IPS-18a (cell line): ENCODE measurements around the gene NRARP.

Source experiments
- H3K27ac ChIP-seq: one replicate; pipeline ENCODE4 v1.5.1; 2013; ENCODE audit warnings: low read length
- H3K27me3 ChIP-seq: one replicate; pipeline ENCODE4 v1.6.1; 2013; ENCODE audit warnings: mild to moderate bottlenecking, low read length; ENCODE audit not compliant: control insufficient read depth, insufficient read depth
- H3K36me3 ChIP-seq: one replicate; pipeline ENCODE4 v1.6.1; 2013; ENCODE audit warnings: low read depth, low read length; ENCODE audit not compliant: control insufficient read depth
- H3K4me1 ChIP-seq: one replicate; pipeline ENCODE4 v1.6.1; 2013; ENCODE audit warnings: low read depth, low read length; ENCODE audit not compliant: control insufficient read depth
- H3K4me3 ChIP-seq: one replicate; pipeline ENCODE4 v1.5.1; 2013; ENCODE audit warnings: low read length
- H3K9ac ChIP-seq: one replicate; pipeline ENCODE4 v1.6.1; 2013; ENCODE audit warnings: mild to moderate bottlenecking, low read length, moderate library complexity
- H3K9me3 ChIP-seq: one replicate; pipeline ENCODE4 v1.6.1; 2013; ENCODE audit warnings: low read depth, low read length; ENCODE audit not compliant: control insufficient read depth

Gene NRARP

DNA sequence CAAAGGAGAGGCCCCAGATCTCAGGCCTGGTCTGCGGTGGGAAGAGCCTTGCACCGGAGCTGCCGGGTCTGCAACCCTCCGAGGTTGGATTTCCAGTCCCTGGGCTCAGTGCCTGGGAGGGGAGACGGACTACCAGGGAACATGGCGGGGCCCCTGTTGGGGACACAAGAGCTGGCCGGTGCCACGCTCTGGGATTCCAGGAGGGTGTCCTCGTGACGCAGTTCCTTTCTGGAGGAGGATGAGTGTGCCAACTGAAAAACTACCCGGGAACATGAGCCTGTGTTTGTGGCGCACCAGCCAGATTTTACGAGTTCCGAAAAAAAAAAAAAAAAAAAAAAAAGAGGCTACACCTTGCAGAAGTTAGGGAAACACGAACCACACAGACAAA, 9.0 kb downstream of the NRARP start:
- Histone ChIP-seq H3K27me3 (peaks cover 44% of the 10 kb centered on the region), H3K27ac (no peak overlapping the region), H3K9me3 (no peaks in the 10 kb centered on the region), H3K36me3 (no peaks in the 10 kb centered on the region), H3K4me3 (no peak overlapping the region), H3K9ac (no peak overlapping the region), H3K4me1 (peaks cover 13% of the 10 kb centered on the region)

DNA sequence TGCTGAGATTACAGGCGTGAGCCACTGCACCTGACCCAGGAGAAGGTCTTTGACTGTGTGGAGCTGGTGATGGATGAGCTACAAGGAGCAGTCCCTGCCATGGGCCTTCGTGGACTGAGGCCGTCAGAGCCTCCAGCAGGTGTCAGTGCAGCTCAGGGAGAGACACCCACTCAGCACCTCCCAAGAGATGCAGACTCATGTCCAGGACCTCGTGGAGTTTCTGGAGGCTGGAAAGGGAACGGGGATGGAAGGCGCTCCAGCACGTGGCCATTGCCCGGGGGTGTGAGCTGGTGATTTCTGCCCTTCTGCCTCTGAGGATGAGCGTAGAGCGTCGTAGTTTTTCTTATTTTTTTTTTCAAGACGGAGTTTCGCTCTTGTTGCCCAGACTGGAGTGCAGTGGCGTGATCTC, 15.1 kb downstream of the NRARP start:
- Histone ChIP-seq H3K27ac (no peak overlapping the region), H3K36me3 (no peaks in the 10 kb centered on the region), H3K4me3 (no peak overlapping the region), H3K9me3 (no peaks in the 10 kb centered on the region), H3K4me1 (no peaks in the 10 kb centered on the region), H3K9ac (no peak overlapping the region), H3K27me3 (peaks cover 10% of the 10 kb centered on the region)

DNA sequence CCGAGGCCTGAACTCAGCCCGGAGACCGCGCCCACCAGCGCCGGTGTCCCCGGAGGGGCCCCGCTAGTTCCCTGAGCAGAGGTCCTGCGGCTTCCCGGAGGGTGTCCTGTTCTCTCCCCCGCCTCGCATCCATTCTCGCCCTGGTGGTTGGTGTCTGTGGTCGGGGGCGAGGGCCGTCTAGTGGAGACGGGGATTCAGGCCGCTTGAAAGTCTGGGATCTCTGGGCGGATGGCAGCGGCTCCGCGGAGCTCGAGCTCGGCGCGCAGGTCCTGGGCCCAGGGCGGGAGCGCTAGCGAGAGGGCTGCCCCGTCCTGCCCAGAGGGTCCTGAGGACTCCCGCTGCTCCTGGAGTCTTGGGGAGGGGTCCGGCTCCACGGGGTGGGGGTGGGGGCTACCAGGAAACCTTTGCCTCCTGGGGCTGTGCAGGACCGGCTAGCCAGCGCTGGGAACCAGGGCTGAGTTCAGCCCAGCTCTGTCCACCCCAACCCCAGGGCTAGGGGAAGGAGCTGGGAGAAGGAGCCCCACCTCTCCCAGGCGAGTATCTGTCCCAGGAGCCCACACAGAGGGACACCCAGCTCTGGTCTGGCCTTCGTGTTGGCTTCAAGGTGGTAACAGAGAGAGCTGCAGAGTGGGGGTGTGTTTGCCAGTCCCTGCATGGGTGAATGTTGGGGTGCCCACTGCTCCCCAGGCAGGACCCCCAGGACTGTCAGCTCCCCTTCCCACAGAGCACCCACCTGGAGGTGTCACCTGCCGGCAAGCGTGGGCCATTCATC, 20.5 kb downstream of the NRARP start:
- Histone ChIP-seq H3K9me3 (no peaks in the 10 kb centered on the region), H3K4me3 (peak overlapping the region; percentile 59), H3K9ac (no peak overlapping the region), H3K36me3 (no peaks in the 10 kb centered on the region), H3K27me3 (peaks cover 52% of the 10 kb centered on the region), H3K4me1 (peaks cover 9% of the 10 kb centered on the region), H3K27ac (no peak overlapping the region)

DNA sequence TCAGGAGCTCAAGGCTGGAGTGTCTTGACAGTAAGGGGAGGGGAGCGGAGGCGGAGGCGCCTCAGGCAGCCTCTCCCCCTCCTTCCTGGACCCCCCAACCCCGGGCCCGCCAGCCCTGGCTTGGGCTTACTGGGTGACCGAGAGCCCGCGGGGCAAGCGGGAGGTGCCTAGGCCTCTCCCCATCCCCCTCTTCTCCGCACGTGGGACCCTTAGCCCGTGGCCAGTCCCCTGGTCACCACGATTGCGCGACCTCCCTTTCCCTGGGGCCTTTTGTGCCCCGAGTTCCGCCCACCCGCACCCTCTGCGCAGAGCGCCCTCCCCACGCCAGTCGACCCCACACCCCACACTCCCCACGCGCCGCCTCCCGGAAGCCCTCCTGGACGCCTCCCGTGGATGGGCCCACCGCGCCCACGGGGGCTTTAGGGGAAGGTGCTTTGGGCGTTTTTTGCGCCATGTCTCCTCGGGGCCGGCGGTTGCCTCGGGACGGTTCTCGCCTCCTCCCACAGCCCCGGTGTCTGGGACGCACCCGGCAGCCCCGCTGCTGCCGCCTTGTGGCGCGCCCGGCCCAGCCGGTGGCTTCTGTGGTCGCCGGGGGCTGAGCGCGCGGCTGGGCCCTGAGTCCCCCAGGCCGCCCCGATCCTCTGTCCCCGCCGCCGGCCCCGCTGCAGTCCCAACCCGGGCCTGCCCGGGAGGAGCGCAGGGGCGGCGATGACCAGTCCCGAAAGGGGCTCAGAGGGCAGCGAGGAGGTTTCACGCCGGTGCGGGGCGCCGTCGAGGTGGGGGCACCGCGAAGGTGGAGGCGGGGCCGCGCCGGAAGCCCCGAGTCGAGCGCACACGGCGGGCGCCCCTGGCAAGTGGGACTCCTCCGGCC, 21.4 kb downstream of the NRARP start:
- H3K4me1 ChIP-seq = peaks cover 12% of the 10 kb centered on the region
- H3K36me3 ChIP-seq = no peaks in the 10 kb centered on the region
- peaks cover 52% of the 10 kb centered on the region for H3K27me3 ChIP-seq
- H3K4me3 ChIP-seq = peak overlapping the region; percentile 59
- no peaks in the 10 kb centered on the region for H3K9me3 ChIP-seq
- H3K27ac ChIP-seq = no peak overlapping the region
- no peak overlapping the region for H3K9ac ChIP-seq

DNA sequence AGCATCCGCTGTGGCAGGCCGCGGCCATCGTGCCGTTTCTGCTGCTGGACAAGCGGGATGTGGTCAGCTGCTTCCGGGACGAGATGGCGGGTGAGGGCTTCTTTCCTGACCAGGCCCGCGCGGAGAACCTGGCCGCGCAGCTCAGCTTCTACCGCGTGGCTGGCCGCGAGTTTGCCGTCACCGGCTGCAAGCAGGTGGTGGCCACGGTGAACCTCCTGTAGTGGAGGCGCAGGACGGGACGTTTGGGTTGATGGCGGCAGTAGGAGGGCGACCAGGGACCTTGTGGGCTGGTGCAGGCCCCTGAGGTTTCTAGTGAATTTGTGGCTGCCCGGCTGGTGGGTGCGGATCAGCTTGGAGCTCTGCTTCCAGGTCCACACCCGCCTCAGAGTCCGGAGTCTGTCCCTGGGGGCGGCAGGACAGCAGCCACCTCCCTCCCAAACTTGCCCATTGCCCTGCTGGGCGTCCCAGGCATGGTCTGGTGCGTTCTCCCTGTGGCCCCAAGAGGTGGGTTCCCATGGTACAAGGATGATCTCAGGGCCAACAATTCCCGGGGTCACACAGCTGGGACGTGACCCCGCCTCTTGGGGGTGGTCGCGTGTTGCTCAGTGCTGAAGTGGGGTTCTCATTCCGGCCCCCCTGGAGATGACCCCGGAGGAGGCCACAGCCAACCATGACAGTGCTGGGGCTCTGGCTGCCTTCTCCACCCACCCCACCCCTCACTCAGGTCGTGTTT, 22.2 kb downstream of the NRARP start:
- H3K9ac ChIP-seq = no peak overlapping the region
- H3K27me3 ChIP-seq = peaks cover 52% of the 10 kb centered on the region
- no peaks in the 10 kb centered on the region for H3K36me3 ChIP-seq
- no peak overlapping the region for H3K27ac ChIP-seq
- H3K4me1 ChIP-seq = peaks cover 12% of the 10 kb centered on the region
- no peaks in the 10 kb centered on the region for H3K9me3 ChIP-seq
- H3K4me3 ChIP-seq = no peak overlapping the region

DNA sequence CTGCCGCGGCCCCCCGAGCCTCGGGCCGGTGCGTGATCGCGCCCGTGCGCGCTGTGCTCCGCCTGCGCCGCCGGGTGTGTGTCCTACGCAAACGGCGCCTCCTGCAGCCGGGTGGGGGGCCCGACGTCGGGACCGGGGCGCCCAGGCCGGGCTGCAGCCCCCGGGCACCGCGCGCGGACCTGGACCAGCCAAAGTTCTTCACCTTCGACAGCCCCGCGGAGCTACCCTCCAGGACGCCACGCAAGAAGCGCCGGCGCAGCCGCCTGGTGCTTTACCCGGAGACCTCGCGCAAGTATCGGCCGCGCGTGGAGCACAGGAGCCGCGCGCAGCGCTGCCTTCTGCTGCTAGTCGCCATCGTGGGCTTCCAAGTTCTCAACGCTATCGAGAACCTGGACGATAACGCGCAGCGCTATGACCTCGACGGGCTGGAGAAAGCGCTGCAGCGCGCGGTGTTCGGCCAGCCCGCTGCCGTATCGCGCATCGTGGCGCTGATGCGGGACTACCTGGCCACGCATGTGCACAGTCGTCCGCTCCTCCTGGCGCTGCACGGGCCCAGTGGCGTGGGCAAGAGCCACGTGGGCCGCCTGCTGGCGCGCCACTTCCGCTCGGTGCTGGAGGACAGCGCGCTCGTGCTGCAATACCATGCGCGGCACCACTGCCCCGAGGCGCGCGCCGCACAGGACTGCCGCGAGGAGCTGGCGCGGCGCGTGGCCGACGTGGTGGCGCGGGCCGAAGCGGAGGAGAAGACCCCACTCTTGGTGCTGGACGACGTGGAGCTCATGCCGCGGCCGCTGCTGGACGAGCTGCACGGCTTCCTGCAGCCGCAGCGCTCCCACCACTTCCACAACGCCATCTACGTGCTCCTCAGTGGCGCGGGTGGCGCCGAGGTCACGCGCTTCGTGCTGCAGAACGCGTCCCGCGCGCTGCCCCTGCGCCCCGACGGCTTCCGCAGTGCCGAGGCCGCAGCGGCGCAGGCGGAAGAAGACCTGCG, 23.1 kb downstream of the NRARP start:
- H3K9me3 ChIP-seq = no peaks in the 10 kb centered on the region
- H3K27ac ChIP-seq = no peak overlapping the region
- peak overlapping the region; percentile 50 for H3K4me3 ChIP-seq
- H3K9ac ChIP-seq = no peak overlapping the region
- no peaks in the 10 kb centered on the region for H3K36me3 ChIP-seq
- peaks cover 52% of the 10 kb centered on the region for H3K27me3 ChIP-seq
- peaks cover 12% of the 10 kb centered on the region for H3K4me1 ChIP-seq

DNA sequence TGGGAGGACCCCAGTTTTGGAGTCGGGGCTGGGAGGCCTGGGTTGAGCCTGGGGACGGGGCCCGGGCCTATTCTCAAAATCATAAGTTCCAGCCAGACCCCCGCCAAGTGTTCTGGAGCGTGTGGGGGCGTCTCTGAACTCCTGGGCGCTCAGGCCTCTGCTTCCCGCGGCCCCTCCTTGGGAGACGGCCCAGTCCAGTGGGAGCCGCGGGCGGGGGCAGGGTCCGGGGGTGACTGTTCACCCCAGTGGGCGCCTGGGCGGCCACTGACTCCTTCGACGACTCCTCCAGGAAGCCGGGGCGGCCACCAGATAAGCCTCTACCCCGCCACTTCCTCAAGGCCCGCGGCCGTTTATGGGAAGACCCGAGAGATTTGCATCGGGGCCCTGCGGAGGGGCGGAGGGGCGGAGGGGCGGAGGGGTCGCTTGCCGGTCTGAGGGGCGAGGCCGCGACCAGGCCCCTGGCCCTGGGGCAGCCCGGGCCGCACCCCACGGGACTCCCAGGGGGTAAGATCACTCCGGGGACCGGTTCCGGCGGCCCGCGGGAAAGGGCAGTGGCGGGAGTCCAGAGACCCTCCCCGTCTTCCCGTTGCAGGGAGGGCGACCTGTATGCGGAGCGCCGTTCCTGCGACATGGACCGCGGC, 23.9 kb downstream of the NRARP start:
- Histone ChIP-seq H3K27me3 (peaks cover 52% of the 10 kb centered on the region), H3K4me1 (peaks cover 12% of the 10 kb centered on the region), H3K9ac (no peak overlapping the region), H3K36me3 (no peaks in the 10 kb centered on the region), H3K27ac (no peak overlapping the region), H3K9me3 (no peaks in the 10 kb centered on the region), H3K4me3 (peak overlapping the region; percentile 50)

DNA sequence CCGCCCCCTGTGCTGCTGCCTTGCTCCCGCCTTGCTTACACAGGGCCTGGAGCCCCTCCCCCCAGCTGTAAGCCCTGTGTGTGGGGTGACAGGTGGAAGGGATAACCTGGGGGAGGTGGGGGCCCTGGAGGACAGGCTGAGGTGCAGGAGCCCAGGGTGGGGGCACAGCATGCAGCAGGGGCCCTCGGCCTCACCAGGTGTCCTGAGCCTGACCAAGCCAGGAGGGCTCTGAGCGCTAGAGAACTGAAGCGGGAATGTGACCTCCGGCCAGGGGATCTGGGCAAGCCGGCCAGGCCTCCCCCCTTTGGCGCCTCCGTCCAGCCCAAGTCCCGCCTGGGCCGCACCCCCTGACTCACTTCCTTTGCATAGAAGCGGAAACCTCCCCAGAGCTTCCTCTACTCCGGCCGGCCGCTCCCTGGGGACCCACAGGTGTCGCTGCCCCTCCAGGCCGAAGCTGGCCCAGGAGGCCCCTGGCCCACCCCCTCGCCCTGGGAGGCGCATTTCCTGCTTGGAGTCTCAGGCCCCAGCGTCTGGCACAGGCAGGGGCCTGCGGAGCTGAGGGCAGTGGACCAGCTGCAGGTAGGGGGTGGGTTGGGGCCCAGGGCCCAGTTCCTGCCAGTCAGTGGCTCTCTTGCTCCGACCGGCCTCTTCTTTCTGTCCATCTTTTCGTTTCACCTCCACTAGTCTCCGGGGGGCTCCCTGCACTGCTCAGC, 24.6 kb downstream of the NRARP start, which contains the start of gene TOR4A:
Gene TOR4A (plus strand): TSS at position 398 of the 713 bp plus-strand sequence. CDS start 964 bp downstream, outside the sequence.
- Histone ChIP-seq H3K9ac (peak within 1 kb of the TSS; percentile 54), H3K36me3 (no peaks in the 10 kb centered on the region), H3K4me3 (peak within 1 kb of the TSS; percentile 50), H3K9me3 (no peaks in the 10 kb centered on the region), H3K4me1 (peaks cover 12% of the 10 kb centered on the region), H3K27me3 (peaks cover 47% of the 10 kb centered on the region), H3K27ac (no peak within 1 kb of the TSS)

DNA sequence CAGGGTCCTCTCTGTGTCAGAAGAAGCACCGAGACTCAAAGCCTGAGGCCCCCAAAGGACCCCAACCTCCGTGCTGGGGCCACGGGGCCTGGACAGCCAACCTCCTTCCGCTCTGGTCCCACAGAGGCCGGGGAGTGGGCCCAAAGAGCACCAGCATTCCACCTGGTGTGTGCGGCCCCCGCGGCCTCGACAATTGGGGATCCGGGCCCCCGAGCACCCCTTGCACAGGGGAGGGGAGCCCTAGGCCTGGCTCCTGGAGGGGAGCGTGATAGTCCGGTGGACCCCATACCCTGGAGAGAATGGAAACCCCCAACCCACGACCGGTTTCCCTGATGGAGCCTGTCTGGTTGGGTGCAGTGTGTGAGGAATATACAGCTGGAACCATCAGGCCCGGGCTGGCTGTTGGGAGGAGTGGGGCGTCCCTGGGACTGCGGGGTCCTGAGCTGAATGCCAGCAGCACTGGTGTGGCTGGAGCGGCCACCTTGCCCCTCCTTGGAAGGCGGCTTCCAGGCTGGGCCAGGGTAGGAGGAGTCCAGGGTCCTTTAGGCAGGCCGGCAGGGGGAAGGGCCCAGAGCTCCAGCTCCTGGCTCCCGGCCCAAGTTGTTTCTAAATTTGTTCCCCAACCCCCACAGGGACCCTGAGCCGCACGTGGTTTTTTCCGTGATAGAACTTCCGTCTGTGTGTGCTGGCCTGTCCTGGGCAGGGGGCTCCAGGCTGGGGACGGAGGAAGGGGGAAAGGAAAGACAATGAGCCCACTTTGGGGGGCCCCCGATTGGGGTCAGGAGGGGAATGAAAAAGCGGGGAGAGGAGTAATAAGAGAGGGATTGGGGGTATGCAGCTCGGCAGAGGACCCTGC, 25.4 kb downstream of the NRARP start:
- H3K36me3 ChIP-seq = no peaks in the 10 kb centered on the region
- no peaks in the 10 kb centered on the region for H3K9me3 ChIP-seq
- peaks cover 39% of the 10 kb centered on the region for H3K27me3 ChIP-seq
- peak overlapping the region; percentile 50 for H3K4me3 ChIP-seq
- peak overlapping the region; percentile 54 for H3K9ac ChIP-seq
- peaks cover 12% of the 10 kb centered on the region for H3K4me1 ChIP-seq
- no peak overlapping the region for H3K27ac ChIP-seq
